Neural cell (in vitro differentiated cells): Measurements from ENCODE around the gene PRRX2. TPM values are rescaled to one million over a fixed set of nuclear protein-coding genes. Genes with fewer than 3 reads are reported as not detected.

ENCODE experiments used
- H2AFZ ChIP-seq: fragments of 200-600, 300-800 bp; sonication (generic), shearing (Covaris generic); 2 replicates; pipeline ENCODE4 v1.6.0; 2014; ENCODE audit warnings: low read depth, mild to moderate bottlenecking, antibody characterized with exemption, low read length, moderate library complexity
- H3F3A ChIP-seq: fragments of 200-600 bp; shearing (Covaris generic); 2 replicates; pipeline ENCODE4 v1.6.1; 2016; ENCODE audit warnings: mild to moderate bottlenecking, moderate library complexity, mixed read lengths, antibody characterized with exemption, low read length; ENCODE audit not compliant: insufficient read depth, poor library complexity, severe bottlenecking
- H3K27ac ChIP-seq: fragments of 200-600, 300-800 bp; sonication (generic), shearing (Covaris generic); 2 replicates; pipeline ENCODE4 v1.5.1; 2014; ENCODE audit warnings: mild to moderate bottlenecking, low read length, moderate library complexity
- H3K27me3 ChIP-seq: fragments of 300-800, 200-600 bp; sonication (generic), shearing (Covaris generic); 2 replicates; pipeline ENCODE4 v1.6.0; 2014; ENCODE audit warnings: mild to moderate bottlenecking, low read depth, low read length, moderate library complexity; ENCODE audit not compliant: insufficient read depth
- H3K36me3 ChIP-seq: fragments of 300-800, 200-600 bp; sonication (generic), shearing (Covaris generic); 2 replicates; pipeline ENCODE4 v1.5.1; 2014; ENCODE audit warnings: mild to moderate bottlenecking, antibody characterized with exemption, low read length, moderate library complexity; ENCODE audit not compliant: insufficient read depth
- H3K4me2 ChIP-seq: fragments of 300-800, 200-600 bp; sonication (generic), shearing (Covaris generic); 2 replicates; pipeline ENCODE4 v1.6.0; 2014; ENCODE audit warnings: mild to moderate bottlenecking, low read length
- H3K4me3 ChIP-seq: fragments of 300-800, 200-600 bp; sonication (generic), shearing (Covaris generic); 2 replicates; pipeline ENCODE4 v1.5.1; 2014; ENCODE audit warnings: mild to moderate bottlenecking, low read length, moderate library complexity
- H3K79me2 ChIP-seq: fragments of 200-600 bp; shearing (Covaris generic); replicated peaks from 2 replicates; pipeline ENCODE4 v1.6.0; 2014; ENCODE audit warnings: mild to moderate bottlenecking, low read length, moderate library complexity; ENCODE audit not compliant: insufficient read depth
- H3K9ac ChIP-seq: fragments of 300-800, 200-600 bp; sonication (generic), shearing (Covaris generic); 2 replicates; pipeline ENCODE4 v1.6.1; 2016; ENCODE audit warnings: mild to moderate bottlenecking, low read length, mixed read lengths
- H3K9me2 ChIP-seq: fragments of 200-600 bp; shearing (Covaris generic); 2 replicates; pipeline ENCODE4 v1.6.1; 2016; ENCODE audit warnings: mild to moderate bottlenecking, low read length, mixed read lengths; ENCODE audit not compliant: insufficient read depth
- H3K9me3 ChIP-seq: fragments of 200-600, 300-800 bp; sonication (generic), shearing (Covaris generic); 2 replicates; pipeline ENCODE4 v1.6.1; 2016; ENCODE audit warnings: mild to moderate bottlenecking, mixed run types, low read length, moderate library complexity, mixed read lengths
- H4K20me1 ChIP-seq: fragments of 200-600 bp; shearing (Covaris generic); 2 replicates; pipeline ENCODE4 v1.6.1; 2016; ENCODE audit warnings: mild to moderate bottlenecking, mixed run types; ENCODE audit not compliant: insufficient read depth
- CTCF ChIP-seq: fragments of 450-650 bp; IDR thresholded peaks from 2 replicates; pipeline ENCODE4 v1.5.1; 2014; ENCODE audit warnings: antibody characterized with exemption, mild to moderate bottlenecking, moderate library complexity; ENCODE audit not compliant: poor library complexity, severe bottlenecking
- EP300 ChIP-seq: fragments of 450-650 bp; conservative IDR thresholded peaks from 2 replicates; pipeline ENCODE4 v1.6.1; 2014; ENCODE audit warnings: antibody characterized with exemption, mild to moderate bottlenecking, moderate library complexity; ENCODE audit not compliant: poor library complexity, severe bottlenecking
- EZH2 ChIP-seq: fragments of 200-600, 300-800 bp; shearing (Covaris generic), sonication (generic); IDR thresholded peaks from 2 replicates; pipeline ENCODE4 v1.6.1; 2014; ENCODE audit warnings: antibody characterized with exemption, low read length, borderline replicate concordance, mild to moderate bottlenecking; ENCODE audit not compliant: insufficient read depth, poor library complexity, severe bottlenecking
- MXI1 ChIP-seq: fragments of 450-650 bp; conservative IDR thresholded peaks from 2 replicates; pipeline ENCODE4 v1.6.1; 2014; ENCODE audit warnings: antibody characterized with exemption, mild to moderate bottlenecking; ENCODE audit not compliant: poor library complexity, severe bottlenecking
- POLR2AphosphoS5 ChIP-seq: IDR thresholded peaks from 2 replicates; pipeline ENCODE4 v1.6.1; 2012
- RAD21 ChIP-seq: fragments of 450-650 bp; conservative IDR thresholded peaks from 2 replicates; pipeline ENCODE4 v1.6.1; 2014; ENCODE audit warnings: antibody characterized with exemption, mild to moderate bottlenecking, moderate library complexity
- REST ChIP-seq: IDR thresholded peaks from 2 replicates; pipeline ENCODE4 v1.6.1; 2012; ENCODE audit warnings: borderline replicate concordance
- SMC3 ChIP-seq: fragments of 450-650 bp; conservative IDR thresholded peaks from 2 replicates; pipeline ENCODE4 v1.6.1; 2014; ENCODE audit warnings: antibody characterized with exemption, mild to moderate bottlenecking, moderate library complexity; ENCODE audit not compliant: poor library complexity
- TAF1 ChIP-seq: IDR thresholded peaks from 2 replicates; pipeline ENCODE4 v1.6.1; 2012; ENCODE audit warnings: low read depth
- polyA plus RNA-seq: library from polyadenylated mRNA; depleted of rRNA; stranded (reverse); fragments of >200 nt; gene quantifications from 2 replicates; pipeline ENCODE4 v1.2.3, GENCODE V29; 2014

PRRX2 gene
- polyA plus RNA-seq, 1 donor from 2014 or later, result not detected

DNA sequence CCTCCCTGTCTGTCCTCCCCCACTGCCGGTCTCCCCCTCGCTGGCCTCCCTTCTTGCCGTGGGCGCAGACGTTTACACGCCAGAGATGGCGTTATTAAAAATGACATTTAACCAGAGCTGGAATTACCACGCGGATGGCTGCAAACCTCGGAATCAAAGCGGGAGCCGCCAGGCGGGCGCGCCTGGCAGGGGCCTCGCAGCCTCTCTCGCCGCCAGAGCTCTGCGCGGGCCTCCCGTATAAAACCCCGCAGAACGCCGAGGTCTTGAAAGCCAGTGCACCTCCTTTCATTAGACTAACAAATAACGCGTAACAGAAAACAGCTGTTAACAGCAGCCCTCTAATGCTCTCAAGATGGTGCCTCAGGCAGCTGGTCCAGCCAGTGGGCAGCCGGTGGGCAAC, 10.2 kb downstream of the PRRX2 start:
- H3F3A ChIP-seq, result no peaks in the 10 kb centered on the region
- TF ChIP-seq RAD21 (no peak), MXI1 (no peak)
- no peaks in the 10 kb centered on the region for H3K9me2 ChIP-seq
- no peak overlapping the region for H3K9ac ChIP-seq
- H3K4me3 ChIP-seq, result no peak overlapping the region
- H3K27me3 ChIP-seq, result no peaks in the 10 kb centered on the region
- no peak overlapping the region for H3K4me2 ChIP-seq
- H2AFZ ChIP-seq, result no peak overlapping the region
- H3K36me3 ChIP-seq, result no peaks in the 10 kb centered on the region
- no peak overlapping the region for H3K27ac ChIP-seq
- H4K20me1 ChIP-seq, result no peaks in the 10 kb centered on the region
- H3K79me2 ChIP-seq, result no peaks in the 10 kb centered on the region
- no peaks in the 10 kb centered on the region for H3K9me3 ChIP-seq

GRCh38 chr9:129676287-129676686, 10.8 kb downstream of the PRRX2 start:
- Histone ChIP-seq H3K9me2 (no peaks in the 10 kb centered on the region), H3K4me2 (no peak overlapping the region), H4K20me1 (no peaks in the 10 kb centered on the region), H3K36me3 (no peaks in the 10 kb centered on the region), H3K27me3 (no peaks in the 10 kb centered on the region), H3F3A (no peaks in the 10 kb centered on the region), H3K79me2 (no peaks in the 10 kb centered on the region), H3K27ac (no peak overlapping the region), H2AFZ (no peak overlapping the region), H3K4me3 (no peak overlapping the region), H3K9ac (no peak overlapping the region), H3K9me3 (no peaks in the 10 kb centered on the region)
- TF ChIP-seq POLR2AphosphoS5 (no peak), EP300 (no peak), SMC3 (no peak), CTCF (no peak), EZH2 (no peak), TAF1 (no peak), RAD21 (no peak), MXI1 (no peak), REST (no peak)

DNA sequence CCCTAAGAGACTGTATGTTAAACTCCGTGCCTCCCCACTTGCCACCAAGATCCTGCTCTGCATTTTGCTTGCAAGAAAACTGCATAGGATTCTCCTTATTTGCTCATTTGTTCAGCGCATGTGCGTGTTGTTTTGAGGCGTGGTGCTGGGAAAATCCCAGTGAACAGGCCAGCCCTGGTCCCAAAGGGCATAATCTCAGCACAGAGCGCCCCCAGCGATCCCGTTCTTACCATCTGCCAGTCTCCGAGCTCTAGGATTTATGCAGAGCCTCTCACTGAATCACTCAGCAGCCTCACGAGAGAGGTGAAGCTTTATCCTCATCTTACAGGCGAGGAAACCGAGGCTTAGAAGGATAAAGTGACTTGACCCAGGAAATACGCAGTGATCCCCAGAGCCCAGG, 11.5 kb downstream of the PRRX2 start:
- Histone ChIP-seq H3K79me2 (no peaks in the 10 kb centered on the region), H3K4me2 (no peak overlapping the region), H2AFZ (no peak overlapping the region), H3K27me3 (no peaks in the 10 kb centered on the region), H4K20me1 (no peaks in the 10 kb centered on the region), H3K9me2 (no peaks in the 10 kb centered on the region), H3K36me3 (no peaks in the 10 kb centered on the region), H3K27ac (no peak overlapping the region), H3K9me3 (no peaks in the 10 kb centered on the region), H3K9ac (no peak overlapping the region), H3K4me3 (no peak overlapping the region), H3F3A (no peaks in the 10 kb centered on the region)
- no peak for TF ChIP-seq EZH2
- no peak for TF ChIP-seq TAF1
